ENCODE results near the gene TGFBR3. TPM values are rescaled to one million over a fixed set of nuclear protein-coding genes. Genes with fewer than 3 reads are reported as not detected.

Gene TGFBR3
- total RNA-seq, 1 experiment from 2014 or later, result 7.7 TPM

- no peak overlapping the region for H3K27ac ChIP-seq
Measured at GRCh38 chr1:91720044-91720443, 165.9 kb downstream of the TGFBR3 start.

GRCh38 chr1:91718877-91719276, 167.1 kb downstream of the TGFBR3 start:
- DNase-seq, result no peak

More at GRCh38 chr1:91720044-91720443, 165.9 kb downstream of the TGFBR3 start:
- no peaks in the 10 kb centered on the region for H3K4me1 ChIP-seq
- DNase-seq, result no peak
- H3K4me3 ChIP-seq, result no peak overlapping the region
- no peaks in the 10 kb centered on the region for H3K27me3 ChIP-seq
- H3K36me3 ChIP-seq, result no peaks in the 10 kb centered on the region
- H3K9me3 ChIP-seq (replicated peaks), result no peaks in the 10 kb centered on the region

GRCh38 chr1:91718368-91718767, 167.6 kb downstream of the TGFBR3 start:
- H3K27ac ChIP-seq, result no peak overlapping the region

More at GRCh38 chr1:91718877-91719276, 167.1 kb downstream of the TGFBR3 start:
- no peaks in the 10 kb centered on the region for H3K36me3 ChIP-seq
- no peaks in the 10 kb centered on the region for H3K4me1 ChIP-seq
- no peaks in the 10 kb centered on the region for H3K9me3 ChIP-seq (replicated peaks)
- H3K27ac ChIP-seq, result no peak overlapping the region
- no peak overlapping the region for H3K4me3 ChIP-seq
- no peaks in the 10 kb centered on the region for H3K27me3 ChIP-seq

GRCh38 chr1:91717839-91718238, 168.1 kb downstream of the TGFBR3 start:
- Histone ChIP-seq H3K4me1 (no peaks in the 10 kb centered on the region), H3K9me3 (replicated peaks) (no peaks in the 10 kb centered on the region), H3K27ac (no peak overlapping the region), H3K4me3 (no peak overlapping the region), H3K36me3 (no peaks in the 10 kb centered on the region), H3K27me3 (no peaks in the 10 kb centered on the region)
- no peak for DNase-seq

More at GRCh38 chr1:91718368-91718767, 167.6 kb downstream of the TGFBR3 start:
- Histone ChIP-seq H3K36me3 (no peaks in the 10 kb centered on the region), H3K9me3 (replicated peaks) (no peaks in the 10 kb centered on the region), H3K27me3 (no peaks in the 10 kb centered on the region), H3K4me1 (no peaks in the 10 kb centered on the region), H3K4me3 (no peak overlapping the region)
- no peak for DNase-seq

GRCh38 chr1:91716339-91716738, 169.6 kb downstream of the TGFBR3 start:
- H3K4me3 ChIP-seq, result no peak overlapping the region
- H3K4me1 ChIP-seq, result no peaks in the 10 kb centered on the region
- no peak for DNase-seq
- no peak overlapping the region for H3K27ac ChIP-seq
- no peaks in the 10 kb centered on the region for H3K9me3 ChIP-seq (replicated peaks)
- H3K36me3 ChIP-seq, result no peaks in the 10 kb centered on the region
- H3K27me3 ChIP-seq, result no peaks in the 10 kb centered on the region

- no peak for DNase-seq
- Histone ChIP-seq H3K9me3 (replicated peaks) (no peaks in the 10 kb centered on the region), H3K36me3 (no peaks in the 10 kb centered on the region), H3K27me3 (no peaks in the 10 kb centered on the region), H3K27ac (no peak overlapping the region), H3K4me1 (no peaks in the 10 kb centered on the region), H3K4me3 (no peak overlapping the region)
Measured at GRCh38 chr1:91715416-91716000, 170.4 kb downstream of the TGFBR3 start.

GRCh38 chr1:91714867-91715381, 171.0 kb downstream of the TGFBR3 start:
- DNase-seq, result no peak
- H3K4me3 ChIP-seq, result no peak overlapping the region

GRCh38 chr1:91712981-91713841, 172.7 kb downstream of the TGFBR3 start:
- no peaks in the 10 kb centered on the region for H3K27me3 ChIP-seq
- H3K4me3 ChIP-seq, result no peak overlapping the region
- no peak overlapping the region for H3K27ac ChIP-seq
- H3K9me3 ChIP-seq (replicated peaks), result no peaks in the 10 kb centered on the region
- H3K36me3 ChIP-seq, result no peaks in the 10 kb centered on the region
- DNase-seq, result no peak
- no peaks in the 10 kb centered on the region for H3K4me1 ChIP-seq

More at GRCh38 chr1:91714867-91715381, 171.0 kb downstream of the TGFBR3 start:
- Histone ChIP-seq H3K36me3 (no peaks in the 10 kb centered on the region), H3K27me3 (no peaks in the 10 kb centered on the region), H3K4me1 (no peaks in the 10 kb centered on the region), H3K27ac (no peak overlapping the region), H3K9me3 (replicated peaks) (no peaks in the 10 kb centered on the region)

GRCh38 chr1:91712393-91712792, 173.6 kb downstream of the TGFBR3 start:
- Histone ChIP-seq H3K9me3 (replicated peaks) (no peaks in the 10 kb centered on the region), H3K27me3 (no peaks in the 10 kb centered on the region), H3K4me3 (no peak overlapping the region), H3K4me1 (no peaks in the 10 kb centered on the region), H3K36me3 (no peaks in the 10 kb centered on the region), H3K27ac (no peak overlapping the region)
- no peak for DNase-seq

GRCh38 chr1:91711504-91712247, 174.3 kb downstream of the TGFBR3 start:
- DNase-seq, result no peak
- H3K27ac ChIP-seq, result no peak overlapping the region
- H3K9me3 ChIP-seq (replicated peaks), result no peaks in the 10 kb centered on the region
- no peaks in the 10 kb centered on the region for H3K27me3 ChIP-seq
- no peaks in the 10 kb centered on the region for H3K4me1 ChIP-seq
- H3K36me3 ChIP-seq, result no peaks in the 10 kb centered on the region
- no peak overlapping the region for H3K4me3 ChIP-seq

GRCh38 chr1:91710261-91710660, 175.7 kb downstream of the TGFBR3 start:
- no peak overlapping the region for H3K27ac ChIP-seq
- no peaks in the 10 kb centered on the region for H3K4me1 ChIP-seq
- no peak overlapping the region for H3K4me3 ChIP-seq
- no peaks in the 10 kb centered on the region for H3K9me3 ChIP-seq (replicated peaks)
- no peak for DNase-seq
- no peaks in the 10 kb centered on the region for H3K36me3 ChIP-seq
- no peaks in the 10 kb centered on the region for H3K27me3 ChIP-seq

- Histone ChIP-seq H3K36me3 (no peaks in the 10 kb centered on the region), H3K27me3 (no peaks in the 10 kb centered on the region), H3K4me1 (no peaks in the 10 kb centered on the region), H3K9me3 (replicated peaks) (no peaks in the 10 kb centered on the region), H3K27ac (no peak overlapping the region), H3K4me3 (no peak overlapping the region)
- DNase-seq, result no peak
Measured at GRCh38 chr1:91708691-91709090, 177.3 kb downstream of the TGFBR3 start.

GRCh38 chr1:91707890-91708218, 178.1 kb downstream of the TGFBR3 start:
- H3K4me3 ChIP-seq, result no peak overlapping the region
- H3K9me3 ChIP-seq (replicated peaks), result no peaks in the 10 kb centered on the region
- H3K27ac ChIP-seq, result no peak overlapping the region
- DNase-seq, result no peak
- H3K4me1 ChIP-seq, result no peaks in the 10 kb centered on the region
- no peaks in the 10 kb centered on the region for H3K27me3 ChIP-seq
- H3K36me3 ChIP-seq, result no peaks in the 10 kb centered on the region

GRCh38 chr1:91707114-91707889, 178.6 kb downstream of the TGFBR3 start:
- Histone ChIP-seq H3K27ac (no peak overlapping the region), H3K9me3 (replicated peaks) (no peaks in the 10 kb centered on the region), H3K36me3 (no peaks in the 10 kb centered on the region), H3K4me1 (no peaks in the 10 kb centered on the region), H3K27me3 (no peaks in the 10 kb centered on the region), H3K4me3 (no peak overlapping the region)
- DNase-seq, result no peak
